ENCODE measurements around the gene LRRC49.

The LRRC49 gene

DNA sequence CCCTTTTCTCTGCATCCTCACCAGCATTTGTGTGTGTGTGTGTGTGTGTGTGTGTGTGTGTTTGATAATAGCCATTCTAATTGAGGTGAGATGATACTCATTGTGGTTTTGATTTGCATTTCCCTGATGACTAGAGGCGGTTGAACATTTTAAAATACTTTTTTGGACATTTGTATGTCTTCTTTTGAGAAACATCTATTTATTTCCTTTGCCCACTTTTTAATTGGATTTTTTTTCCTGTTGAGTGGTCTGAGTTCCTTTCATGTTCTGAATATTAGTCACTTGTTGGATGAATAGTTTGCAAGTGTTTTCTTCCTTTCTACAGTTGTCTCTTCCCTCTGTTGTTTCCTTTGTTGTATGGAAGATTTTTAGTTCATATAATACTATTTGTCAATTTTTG lies 168.4 kb downstream of the LRRC49 start:
- H3K4me3 ChIP-seq (replicated peaks in 1 of 2; ENCODE audit: low read depth in 2 of 2, low read length in 2 of 2) = no peak overlapping the region
- no peak for TF ChIP-seq CTCF (IDR thresholded peaks at IDR 0.05; ENCODE audit: low read depth, low read length)
- peak in 1 of 2 donors; percentile 62 for DNase-seq (ENCODE audit: low read depth in 2 of 2)

- DNase-seq (ENCODE audit: low read depth in 2 of 2) = peak; percentile 93 to 94
- no peak for TF ChIP-seq CTCF (IDR thresholded peaks at IDR 0.05; ENCODE audit: low read depth, low read length)
- no peak overlapping the region for H3K4me3 ChIP-seq (replicated peaks in 1 of 2; ENCODE audit: low read depth in 2 of 2, low read length in 2 of 2)
Observed at GRCh38 chr15:71066983-71067382, 174.4 kb downstream of the LRRC49 start.

- TF ChIP-seq CTCF (IDR thresholded peaks at IDR 0.05; ENCODE audit: low read depth, low read length) = no peak
- DNase-seq (ENCODE audit: low read depth in 2 of 2) = no peak
- H3K4me3 ChIP-seq (replicated peaks in 1 of 2; ENCODE audit: low read depth in 2 of 2, low read length in 2 of 2) = no peak overlapping the region
Observed at GRCh38 chr15:71069693-71070092, 177.1 kb downstream of the LRRC49 start.

- no peak overlapping the region for H3K4me3 ChIP-seq (replicated peaks in 1 of 2; ENCODE audit: low read depth in 2 of 2, low read length in 2 of 2)
- no peak for DNase-seq (ENCODE audit: low read depth in 2 of 2)
- TF ChIP-seq CTCF (IDR thresholded peaks at IDR 0.05; ENCODE audit: low read depth, low read length) = no peak
Observed at GRCh38 chr15:71071529-71071928, 178.9 kb downstream of the LRRC49 start.

GRCh38 chr15:71072423-71072822 lies 179.8 kb downstream of the LRRC49 start:
- H3K4me3 ChIP-seq (replicated peaks in 1 of 2; ENCODE audit: low read depth in 2 of 2, low read length in 2 of 2) = no peak overlapping the region
- DNase-seq (ENCODE audit: low read depth in 2 of 2) = no peak
- TF ChIP-seq CTCF (IDR thresholded peaks at IDR 0.05; ENCODE audit: low read depth, low read length) = no peak

GRCh38 chr15:71078506-71079207 lies 186.0 kb downstream of the LRRC49 start:
- TF ChIP-seq CTCF (IDR thresholded peaks at IDR 0.05; ENCODE audit: low read depth, low read length) = no peak
- no peak for DNase-seq (ENCODE audit: low read depth in 2 of 2)
- no peak overlapping the region for H3K4me3 ChIP-seq (replicated peaks in 1 of 2; ENCODE audit: low read depth in 2 of 2, low read length in 2 of 2)

Data from cardiac fibroblast (primary cell).